ENCODE data around the gene NPLOC4. TPM values are rescaled to one million over a fixed set of nuclear protein-coding genes. Genes with fewer than 3 reads are reported as not detected.

Gene NPLOC4
- total and polyA plus RNA-seq, 2 of the 13 experiments (the other 11 are each of a cell fraction or from before 2014, with no cell fraction given), result 57.0 to 97.0 TPM

DNA sequence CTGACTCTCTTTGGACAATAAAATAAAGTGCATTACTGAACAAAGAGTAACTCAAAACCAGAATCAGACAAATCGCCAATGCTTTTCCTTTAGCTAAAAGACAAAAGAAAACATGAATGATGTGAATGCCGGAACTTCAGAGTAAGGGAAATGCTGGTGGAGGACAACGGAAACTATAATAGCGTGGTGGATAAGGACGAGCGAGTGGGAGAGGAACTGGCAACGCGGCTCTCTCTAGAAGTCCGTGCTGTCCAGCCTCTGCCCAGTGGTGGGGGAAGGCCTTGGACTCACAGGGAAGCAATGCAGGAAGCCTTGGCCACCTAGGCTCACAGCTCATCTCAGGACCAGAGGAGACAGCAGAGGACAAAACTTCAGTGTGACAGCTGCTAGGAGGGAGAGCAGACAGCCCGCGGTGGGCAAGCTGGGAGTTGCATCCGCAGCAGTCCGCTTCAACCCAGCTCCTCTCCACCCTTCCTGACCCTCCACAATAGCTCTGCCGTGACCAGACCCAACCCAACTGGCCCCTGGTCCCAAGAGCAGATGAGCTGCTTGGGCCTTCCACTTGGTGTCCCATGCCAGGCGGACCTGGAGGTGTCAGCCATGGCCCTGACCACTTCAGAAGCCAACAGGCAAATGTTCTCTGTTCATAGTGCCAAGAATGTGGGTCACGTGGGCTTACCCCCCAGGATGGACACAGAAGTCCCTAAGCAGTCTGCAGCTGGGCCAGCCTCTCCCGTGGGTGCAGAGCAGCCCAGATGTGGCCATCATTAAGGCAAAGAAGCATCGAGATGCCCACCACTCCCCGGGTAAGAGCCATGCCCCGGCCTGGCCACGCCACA is 79.4 kb downstream of the NPLOC4 start:
- H3K27me3 ChIP-seq (ENCODE audit: control insufficient read depth in 1 of 2, insufficient read depth in 2 of 2, low read length in 2 of 2), result no peaks in the 10 kb centered on the region; a peak in 1 of 5 replicates
- no peak overlapping the region for H3K9ac ChIP-seq (ENCODE audit: insufficient read depth, low read depth, low read length)
- POLR2A ChIA-PET, result no interaction called here
- no peak overlapping the region for H3K4me2 ChIP-seq (ENCODE audit: low read depth, low read length)
- H2AFZ ChIP-seq (ENCODE audit: low read length), result no peak overlapping the region
- in situ Hi-C loops (cut with HindIII; ENCODE audit: extremely low pct_ligation_motif_present, low pct_unique_long_range_greater_than_20kb), result no loop called here
- no peaks in the 10 kb centered on the region for H3K79me2 ChIP-seq (ENCODE audit: insufficient read depth, low read length)
- no peak overlapping the region for H3K27ac ChIP-seq (ENCODE audit: extremely low read length, insufficient read depth, low read length)
- WGBS (ENCODE audit: low lambda C conversion rate), result 95% methylated on average over 21 of the region's 21 CpGs
- no peak for TF ChIP-seq HNF4G (IDR thresholded peaks at IDR 0.05; ENCODE audit: borderline replicate concordance, low read depth, low read length)
- no peak for TF ChIP-seq HNF4G (CRISPR knock-in tag; IDR thresholded peaks at IDR 0.05; ENCODE audit: borderline replicate concordance, low read depth)
- no peak for TF ChIP-seq AKAP8 (CRISPR knock-in tag; IDR thresholded peaks at IDR 0.05)
- TF ChIP-seq POLR2AphosphoS5 (IDR thresholded peaks at IDR 0.05; ENCODE audit: low read depth, low read length), result 0 out of 2 replicates have a peak, but pooled peaks have one; percentile 25
- no peak for TF ChIP-seq ZNF205 (CRISPR knock-in tag; IDR thresholded peaks at IDR 0.05)
- TF ChIP-seq AGO2 (optimal IDR thresholded peaks at IDR 0.05; ENCODE audit: low read depth, low read length), result peak; percentile 84
- TF ChIP-seq YEATS2 (CRISPR knock-in tag; IDR thresholded peaks at IDR 0.05; ENCODE audit: borderline replicate concordance), result no peak
- TF ChIP-seq BCL6 (CRISPR knock-in tag; IDR thresholded peaks at IDR 0.05), result no peak
- no peak for TF ChIP-seq ZNF10 (CRISPR knock-in tag; IDR thresholded peaks at IDR 0.05; ENCODE audit: borderline replicate concordance, low read depth)
- TF ChIP-seq POLR2G (IDR thresholded peaks at IDR 0.05; ENCODE audit: low read depth, low read length), result peak; percentile 50; the same call in 1 of the 2 replicates
- TF ChIP-seq, protein P1, sequence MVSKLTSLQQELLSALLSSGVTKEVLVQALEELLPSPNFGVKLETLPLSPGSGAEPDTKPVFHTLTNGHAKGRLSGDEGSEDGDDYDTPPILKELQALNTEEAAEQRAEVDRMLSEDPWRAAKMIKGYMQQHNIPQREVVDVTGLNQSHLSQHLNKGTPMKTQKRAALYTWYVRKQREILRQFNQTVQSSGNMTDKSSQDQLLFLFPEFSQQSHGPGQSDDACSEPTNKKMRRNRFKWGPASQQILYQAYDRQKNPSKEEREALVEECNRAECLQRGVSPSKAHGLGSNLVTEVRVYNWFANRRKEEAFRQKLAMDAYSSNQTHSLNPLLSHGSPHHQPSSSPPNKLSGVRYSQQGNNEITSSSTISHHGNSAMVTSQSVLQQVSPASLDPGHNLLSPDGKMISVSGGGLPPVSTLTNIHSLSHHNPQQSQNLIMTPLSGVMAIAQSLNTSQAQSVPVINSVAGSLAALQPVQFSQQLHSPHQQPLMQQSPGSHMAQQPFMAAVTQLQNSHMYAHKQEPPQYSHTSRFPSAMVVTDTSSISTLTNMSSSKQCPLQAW (CRISPR knock-in tag; IDR thresholded peaks at IDR 0.05), result no peak
- no peak for TF ChIP-seq TGIF2 (CRISPR knock-in tag; IDR thresholded peaks at IDR 0.05)
- TF ChIP-seq AGO1 (IDR thresholded peaks at IDR 0.05; ENCODE audit: low read depth, low read length, poor library complexity, severe bottlenecking), result peak; percentile 33
- peak in 1 of 2 experiments; percentile 1; a peak in 1 of 4 replicates for TF ChIP-seq POLR2A (IDR thresholded peaks at IDR 0.05; ENCODE audit: insufficient read depth in 1 of 2, low read depth in 2 of 2, low read length in 2 of 2)
- TF ChIP-seq ZNF326 (CRISPR knock-in tag; IDR thresholded peaks at IDR 0.05; ENCODE audit: borderline replicate concordance), result 0 out of 2 replicates have a peak, but pooled peaks have one; percentile 13
- no peak for TF ChIP-seq ZNF772 (CRISPR knock-in tag; IDR thresholded peaks at IDR 0.05)
- TF ChIP-seq NONO (IDR thresholded peaks at IDR 0.05), result no peak
- no peak; the same call in 1 of the 2 replicates for TF ChIP-seq NONO (CRISPR knock-in tag; conservative IDR thresholded peaks at IDR 0.05)
- TF ChIP-seq BORCS8-MEF2B (CRISPR knock-in tag; IDR thresholded peaks at IDR 0.05), result 0 out of 2 replicates have a peak, but pooled peaks have one; percentile 32
- TF ChIP-seq TBX2 (CRISPR knock-in tag; IDR thresholded peaks at IDR 0.05; ENCODE audit: borderline replicate concordance), result no peak
- TF ChIP-seq TCF7 (IDR thresholded peaks at IDR 0.05; ENCODE audit: low read depth), result no peak
- no peak for TF ChIP-seq MAFF (IDR thresholded peaks at IDR 0.05; ENCODE audit: low read depth, low read length)
- no peak for TF ChIP-seq SOX13 (IDR thresholded peaks at IDR 0.05)
- no peak for TF ChIP-seq SOX13 (CRISPR knock-in tag; conservative IDR thresholded peaks at IDR 0.05 in 1 of 2, IDR thresholded peaks at IDR 0.05 in 1 of 2)
- TF ChIP-seq, protein P2, sequence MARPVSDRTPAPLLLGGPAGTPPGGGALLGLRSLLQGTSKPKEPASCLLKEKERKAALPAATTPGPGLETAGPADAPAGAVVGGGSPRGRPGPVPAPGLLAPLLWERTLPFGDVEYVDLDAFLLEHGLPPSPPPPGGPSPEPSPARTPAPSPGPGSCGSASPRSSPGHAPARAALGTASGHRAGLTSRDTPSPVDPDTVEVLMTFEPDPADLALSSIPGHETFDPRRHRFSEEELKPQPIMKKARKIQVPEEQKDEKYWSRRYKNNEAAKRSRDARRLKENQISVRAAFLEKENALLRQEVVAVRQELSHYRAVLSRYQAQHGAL (CRISPR knock-in tag; IDR thresholded peaks at IDR 0.05; ENCODE audit: not compliant biosample characterization), result no peak
- H3K36me3 ChIP-seq (replicated peaks in 1 of 2; ENCODE audit: control insufficient read depth in 1 of 2, insufficient read depth in 2 of 2, low read length in 2 of 2), result peaks cover 20 to 45% of the 10 kb centered on the region in 2 experiments
- no peaks in the 10 kb centered on the region for H3K9me3 ChIP-seq (ENCODE audit: low read length)
- no peak for ATAC-seq
- no peak for FAIRE-seq
- intact Hi-C loops (cut with micrococcal nuclease; ENCODE audit: unreplicated experiment), result loop anchor here (2.0 kb wide), 1 partner anchor 43 kb away; no protein-coding TSS in a partner anchor
- peaks cover 33% of the 10 kb centered on the region for H3K4me1 ChIP-seq (ENCODE audit: insufficient read depth, low read length)
- CTCF ChIA-PET (ENCODE audit: low intra/inter-chr PET ratio, low total read pairs), result no interaction called here
- no TSS peak for BruUV-seq (replicated peaks)
- DNase-seq (ENCODE audit: low spot score), result no peak
- H3K4me3 ChIP-seq (replicated peaks in 1 of 3; ENCODE audit: insufficient read depth in 1 of 3, low read depth in 2 of 3, low read length in 3 of 3), result no peak overlapping the region
- H4K20me1 ChIP-seq (ENCODE audit: insufficient read depth, low read length), result no peaks in the 10 kb centered on the region

All from HepG2 (cell line).